ENCODE measurements around the gene ACSS1. TPM values are rescaled to one million over a fixed set of nuclear protein-coding genes. Genes with fewer than 3 reads are reported as not detected.

Gene ACSS1
- polyA plus RNA-seq, 2 of the 4 experiments (the other 2 are of a cell fraction), result 7.2 to 7.6 TPM

- TF ChIP-seq E2F6 (IDR thresholded peaks at IDR 0.05; ENCODE audit: borderline replicate concordance, low read depth) (peak; percentile 96), RARB (CRISPR knock-in tag; IDR thresholded peaks at IDR 0.05) (no peak), REST (IDR thresholded peaks at IDR 0.05) (peak; percentile 22; the same call in 1 of the 2 replicates), TP53 (CRISPR knock-in tag; IDR thresholded peaks at IDR 0.05) (0 out of 2 replicates have a peak, but pooled peaks have one; percentile 60), ZC3H11A (IDR thresholded peaks at IDR 0.05) (no peak), RCOR1 (IDR thresholded peaks at IDR 0.05; ENCODE audit: low read depth, low read length) (no peak), CTCF (IDR thresholded peaks at IDR 0.05) (no peak), MYC (IDR thresholded peaks at IDR 0.05; ENCODE audit: borderline replicate concordance, low read length) (peak; percentile 73; the same call in 1 of the 2 replicates), RFX5 (IDR thresholded peaks at IDR 0.05) (0 out of 2 replicates have a peak, but pooled peaks have one; percentile 45), BHLHE40 (IDR thresholded peaks at IDR 0.05; ENCODE audit: low read depth, low read length) (peak; percentile 44; the same call in 1 of the 2 replicates), NFE2L2 (conservative IDR thresholded peaks at IDR 0.05; ENCODE audit: low read length) (no peak), NR3C1 (IDR thresholded peaks at IDR 0.05) (no peak), PHF8 (IDR thresholded peaks at IDR 0.05; ENCODE audit: borderline replicate concordance, low read depth) (peak; percentile 83), CBX2 (IDR thresholded peaks at IDR 0.05; ENCODE audit: borderline replicate concordance, low read depth) (no peak), USF2 (IDR thresholded peaks at IDR 0.05) (peak; percentile 53), RAD21 (conservative IDR thresholded peaks at IDR 0.05 in 1 of 2, IDR thresholded peaks at IDR 0.05 in 1 of 2) (no peak), CBX8 (IDR thresholded peaks at IDR 0.05) (no peak), SREBF2 (IDR thresholded peaks at IDR 0.05) (no peak), EP300 (IDR thresholded peaks at IDR 0.05) (no peak), HEYL (CRISPR knock-in tag; IDR thresholded peaks at IDR 0.05) (peak; percentile 65; the same call in 1 of the 2 replicates), FOXS1 (CRISPR knock-in tag; IDR thresholded peaks at IDR 0.05) (no peak), ESRRA (IDR thresholded peaks at IDR 0.05; ENCODE audit: borderline replicate concordance, low read length) (no peak)
Observed at GRCh38 chr20:24992487-24993205, 65.3 kb downstream of the ACSS1 start, which contains the start of gene APMAP (continued).

Data from A549 (cell line).